Upper lobe of right lung (tissue), 1 donor: ENCODE results near the gene ACD. TPM values are rescaled to one million over a fixed set of nuclear protein-coding genes. Genes with fewer than 3 reads are reported as not detected.

Experiments used
- ATAC-seq: fragments of 200-7000 bp; cut with Tn5 transposase; one replicate; pipeline ENCODE4 v1.9.1; 2020; ENCODE audit warnings: mild to moderate bottlenecking, moderate library complexity
- DNase-seq: peaks from one replicate; pipeline ENCODE4 v3.0.0-alpha.2; 2020
- H3K27ac ChIP-seq: fragments of 200-600 bp; one replicate; pipeline ENCODE4 v1.8.0; 2022
- H3K27me3 ChIP-seq: fragments of 200-600 bp; one replicate; pipeline ENCODE4 v1.8.0; 2022; ENCODE audit warnings: mild to moderate bottlenecking
- H3K36me3 ChIP-seq: fragments of 200-600 bp; one replicate; pipeline ENCODE4 v1.8.0; 2022
- H3K4me1 ChIP-seq: fragments of 200-600 bp; one replicate; pipeline ENCODE4 v1.8.0; 2022
- H3K4me3 ChIP-seq: fragments of 200-600 bp; one replicate; pipeline ENCODE4 v1.8.0; 2022; ENCODE audit warnings: mild to moderate bottlenecking
- H3K9me3 ChIP-seq: fragments of 200-600 bp; one replicate; pipeline ENCODE4 v1.8.0; 2022
- intact Hi-C: fragments of 100-400 bp; cut with DNase I; formaldehyde crosslinking; loops from one replicate; pipeline ENCODE4 v1.11.0; 2022
- total RNA-seq: library from RNA; stranded (reverse); fragmentation: NEBNext Ultra II Directional; extraction: Animal tissue kit (Norgen Biotek cat#: 25700); gene quantifications from one replicate; pipeline ENCODE4 v1.2.1, GENCODE V29; 2021
- TF ChIP-seq, protein P1 (sequence below): fragments of 200-600 bp; IDR thresholded peaks from one replicate; pipeline ENCODE4 v1.8.0; 2022; ENCODE audit warnings: antibody characterized with exemption
- donor health status: DM: no; HTN: yes; CAD: no; lungs with severe emphysema.

The ACD gene
- total RNA-seq, 1 donor from 2014 or later, result 14.3 TPM

DNA sequence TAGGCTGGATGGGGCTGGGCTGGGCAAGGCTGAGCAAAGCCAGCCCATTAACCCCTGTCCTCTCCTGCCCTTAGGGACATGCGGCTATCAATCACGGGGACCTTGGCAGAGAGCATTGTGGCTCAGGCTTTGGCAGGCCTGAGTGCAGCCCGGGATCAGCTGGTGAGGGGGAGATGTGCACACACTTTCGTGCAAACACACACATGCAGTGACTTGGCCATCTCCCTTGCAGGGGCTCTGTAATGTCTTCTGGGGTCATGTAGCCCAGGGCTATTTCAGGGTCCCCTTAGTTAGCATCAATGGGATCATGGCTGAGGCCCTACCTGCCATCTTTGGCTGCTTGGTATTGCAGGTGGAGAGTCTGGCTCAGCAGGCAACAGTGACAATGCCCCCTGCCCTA is 8.2 kb downstream of the ACD start:
- no peaks in the 10 kb centered on the region for H3K36me3 ChIP-seq
- DNase-seq, result no peak
- intact Hi-C loops, result loop anchor here (10.0 kb wide), 1 partner anchor 127 kb away; the partner anchor contains the start of gene RIPOR1
- ATAC-seq, result no peak
- H3K9me3 ChIP-seq, result no peaks in the 10 kb centered on the region
- no peak overlapping the region for H3K4me3 ChIP-seq
- TF ChIP-seq, protein P1, sequence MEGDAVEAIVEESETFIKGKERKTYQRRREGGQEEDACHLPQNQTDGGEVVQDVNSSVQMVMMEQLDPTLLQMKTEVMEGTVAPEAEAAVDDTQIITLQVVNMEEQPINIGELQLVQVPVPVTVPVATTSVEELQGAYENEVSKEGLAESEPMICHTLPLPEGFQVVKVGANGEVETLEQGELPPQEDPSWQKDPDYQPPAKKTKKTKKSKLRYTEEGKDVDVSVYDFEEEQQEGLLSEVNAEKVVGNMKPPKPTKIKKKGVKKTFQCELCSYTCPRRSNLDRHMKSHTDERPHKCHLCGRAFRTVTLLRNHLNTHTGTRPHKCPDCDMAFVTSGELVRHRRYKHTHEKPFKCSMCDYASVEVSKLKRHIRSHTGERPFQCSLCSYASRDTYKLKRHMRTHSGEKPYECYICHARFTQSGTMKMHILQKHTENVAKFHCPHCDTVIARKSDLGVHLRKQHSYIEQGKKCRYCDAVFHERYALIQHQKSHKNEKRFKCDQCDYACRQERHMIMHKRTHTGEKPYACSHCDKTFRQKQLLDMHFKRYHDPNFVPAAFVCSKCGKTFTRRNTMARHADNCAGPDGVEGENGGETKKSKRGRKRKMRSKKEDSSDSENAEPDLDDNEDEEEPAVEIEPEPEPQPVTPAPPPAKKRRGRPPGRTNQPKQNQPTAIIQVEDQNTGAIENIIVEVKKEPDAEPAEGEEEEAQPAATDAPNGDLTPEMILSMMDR, result no peak
- no peak overlapping the region for H3K27ac ChIP-seq
- H3K27me3 ChIP-seq, result peaks cover 42% of the 10 kb centered on the region
- peaks cover 6% of the 10 kb centered on the region for H3K4me1 ChIP-seq

DNA sequence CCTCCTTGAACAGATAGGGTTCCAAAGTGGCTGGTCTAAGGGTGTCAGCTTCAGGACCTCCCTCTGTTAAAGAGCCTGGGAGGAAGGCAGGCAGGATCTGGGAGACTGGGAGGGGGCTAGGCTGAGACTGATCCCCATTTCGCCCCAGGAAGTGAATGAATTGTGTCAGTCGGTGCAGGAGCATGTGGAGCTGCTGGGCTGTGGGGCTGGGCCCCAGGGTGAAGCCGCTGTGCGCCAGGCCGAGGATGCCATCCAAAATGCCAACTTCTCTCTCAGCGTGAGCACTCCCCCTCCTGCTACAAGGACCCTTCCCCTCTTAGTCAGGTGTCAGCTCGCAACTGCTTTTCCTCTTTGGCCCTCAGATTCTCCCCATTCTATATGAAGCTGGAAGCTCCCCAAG is 9.0 kb downstream of the ACD start:
- Histone ChIP-seq H3K27me3 (peaks cover 43% of the 10 kb centered on the region), H3K27ac (no peak overlapping the region), H3K36me3 (no peaks in the 10 kb centered on the region), H3K9me3 (no peaks in the 10 kb centered on the region), H3K4me3 (no peak overlapping the region), H3K4me1 (peaks cover 6% of the 10 kb centered on the region)
- ATAC-seq (no peak), DNase-seq (no peak)
- TF ChIP-seq, protein P1, result no peak
- intact Hi-C loops, result loop anchor here (10.0 kb wide), 1 partner anchor 126 kb away; the partner anchor contains the start of gene RIPOR1

DNA sequence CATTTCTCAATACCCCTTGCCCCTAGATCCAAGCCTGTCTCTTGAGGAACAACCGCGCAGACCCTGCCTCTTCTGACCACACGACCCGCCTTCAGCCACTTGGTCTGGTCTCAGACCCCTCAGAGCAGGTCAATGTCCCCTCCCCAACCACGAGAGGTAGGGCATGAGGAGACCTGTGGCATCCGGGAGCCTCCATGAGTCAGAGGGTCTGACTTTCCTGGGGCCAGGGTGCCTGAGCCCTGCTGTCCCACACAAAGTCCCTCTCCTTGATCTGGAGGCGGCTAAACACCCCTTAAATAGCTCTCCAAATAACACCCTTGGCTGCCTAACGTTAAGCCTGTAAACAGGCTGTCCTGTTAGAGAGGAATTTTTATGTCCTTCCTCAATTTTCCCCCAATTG is 10.0 kb downstream of the ACD start:
- Histone ChIP-seq H3K27ac (no peak overlapping the region), H3K9me3 (no peaks in the 10 kb centered on the region), H3K36me3 (no peaks in the 10 kb centered on the region), H3K27me3 (peaks cover 52% of the 10 kb centered on the region), H3K4me1 (peaks cover 6% of the 10 kb centered on the region), H3K4me3 (no peak overlapping the region)
- intact Hi-C loops, result loop anchor here (10.0 kb wide), 1 partner anchor 125 kb away; the partner anchor contains the start of gene RIPOR1
- TF ChIP-seq, protein P1, result no peak
- no peak for ATAC-seq
- DNase-seq, result no peak

DNA sequence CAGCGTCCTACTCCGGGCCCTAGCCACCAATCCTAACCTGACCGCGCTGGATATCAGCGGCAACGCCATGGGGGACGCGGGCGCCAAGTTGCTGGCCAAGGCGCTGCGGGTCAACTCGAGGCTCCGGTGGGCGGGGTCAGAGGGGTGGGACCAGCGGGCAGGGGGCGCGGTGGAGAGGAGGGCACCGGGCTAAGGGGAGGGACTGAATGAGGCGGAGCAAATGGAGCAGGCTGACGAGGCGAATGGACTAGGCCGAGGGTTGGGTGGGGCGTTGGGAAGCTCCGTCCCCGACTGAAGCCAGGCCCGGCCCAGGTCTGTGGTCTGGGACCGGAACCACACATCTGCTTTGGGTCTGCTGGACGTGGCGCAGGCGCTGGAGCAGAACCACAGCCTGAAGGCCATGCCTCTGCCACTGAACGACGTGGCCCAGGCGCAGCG is 10.5 kb downstream of the ACD start:
- Histone ChIP-seq H3K36me3 (no peaks in the 10 kb centered on the region), H3K9me3 (no peaks in the 10 kb centered on the region), H3K4me3 (no peak overlapping the region), H3K4me1 (peaks cover 9% of the 10 kb centered on the region), H3K27ac (no peak overlapping the region), H3K27me3 (peaks cover 48% of the 10 kb centered on the region)
- no peak for ATAC-seq
- no peak for DNase-seq
- TF ChIP-seq, protein P1, result no peak
- intact Hi-C loops, result no loop called here

DNA sequence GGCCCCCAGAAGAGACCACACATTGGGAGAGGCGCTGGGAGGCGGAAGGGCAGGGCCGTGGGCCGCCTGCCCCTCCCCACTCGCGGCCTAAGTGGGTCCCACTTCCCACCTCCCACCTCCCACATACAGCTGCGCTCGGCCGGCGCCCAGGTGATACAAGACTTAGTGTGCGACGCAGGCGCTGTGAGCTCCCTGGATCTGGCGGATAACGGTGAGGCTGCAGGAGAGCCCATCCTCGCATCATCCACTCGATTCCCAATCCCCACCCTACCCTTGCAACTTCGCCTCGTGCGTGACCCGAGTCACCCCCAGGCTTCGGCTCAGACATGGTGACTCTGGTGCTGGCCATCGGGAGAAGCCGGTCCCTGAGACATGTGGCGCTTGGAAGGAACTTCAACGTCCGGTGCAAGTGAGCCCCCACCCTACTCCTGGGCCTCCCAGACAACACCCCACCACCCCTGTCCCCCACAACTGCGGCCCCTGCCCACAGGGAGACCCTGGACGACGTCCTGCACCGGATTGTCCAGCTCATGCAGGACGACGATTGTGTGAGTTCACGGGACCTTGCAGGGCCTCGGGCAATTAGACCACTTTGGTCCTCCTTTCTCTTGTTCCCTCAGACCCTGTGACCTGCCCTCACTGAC is 11.2 kb downstream of the ACD start:
- H3K27me3 ChIP-seq, result peaks cover 41% of the 10 kb centered on the region
- DNase-seq (no peak), ATAC-seq (no peak)

More for the DNA sequence above, 11.2 kb downstream of the ACD start:
- H3K4me1 ChIP-seq, result peaks cover 10% of the 10 kb centered on the region
- no peak overlapping the region for H3K27ac ChIP-seq
- intact Hi-C loops, result no loop called here
- no peak overlapping the region for H3K4me3 ChIP-seq
- H3K36me3 ChIP-seq, result no peaks in the 10 kb centered on the region
- TF ChIP-seq, protein P1, result no peak
- H3K9me3 ChIP-seq, result no peaks in the 10 kb centered on the region
